Thyroid gland (tissue), 4 donors: ENCODE results near the gene ISLR2.

Experiments used
- CTCF ChIP-seq, 6 experiments: fragments of 200-600 bp in 3 of 6; fragments of 450-650 bp in 3 of 6; sonication (generic) in 3 of 6; IDR thresholded peaks; one replicate each; pipeline ENCODE4 v1.5.1; 2016 to 2019; ENCODE audit warnings: antibody characterized with exemption in 6 of 6, mild to moderate bottlenecking in 2 of 6, inconsistent platforms in 1 of 6, moderate library complexity in 1 of 6
- POLR2A ChIP-seq, 2 donors: fragments of 450-650 bp; IDR thresholded peaks; one replicate each; pipeline ENCODE4 v1.6.1; 2017; ENCODE audit warnings: antibody characterized with exemption in 2 of 2, mild to moderate bottlenecking in 2 of 2, moderate library complexity in 1 of 2

- TF ChIP-seq CTCF (IDR thresholded peaks at IDR 0.05) (no peak), POLR2A (IDR thresholded peaks at IDR 0.05) (no peak)
Observed at GRCh38 chr15:74121858-74122257, 8.5 kb upstream of the ISLR2 start.
